HFFc6 (cell line): ENCODE data around the gene RPS6KL1. TPM values are rescaled to one million over a fixed set of nuclear protein-coding genes. Genes with fewer than 3 reads are reported as not detected.

ENCODE experiments used
- DNase-seq: peaks from one replicate; pipeline ENCODE4 v3.0.0-alpha.2; 2018
- H3K27ac Mint-ChIP-seq: 2 replicates; pipeline ENCODE4 v1.8.0; 2020; ENCODE audit warnings: mild to moderate bottlenecking, mixed read lengths
- H3K27me3 Mint-ChIP-seq: 2 replicates; pipeline ENCODE4 v1.8.0; 2021; ENCODE audit warnings: mild to moderate bottlenecking, moderate library complexity, mixed read lengths; ENCODE audit not compliant: insufficient read depth
- H3K36me3 Mint-ChIP-seq: 2 replicates; pipeline ENCODE4 v1.8.0; 2021; ENCODE audit warnings: low read depth, mixed read lengths
- H3K4me1 Mint-ChIP-seq: 2 replicates; pipeline ENCODE4 v1.8.0; 2020; ENCODE audit warnings: low read depth, mixed read lengths
- H3K4me3 Mint-ChIP-seq: 2 replicates; pipeline ENCODE4 v1.8.0; 2020; ENCODE audit warnings: mild to moderate bottlenecking, moderate library complexity, mixed read lengths
- H3K9me3 Mint-ChIP-seq: 2 replicates; pipeline ENCODE4 v1.8.0; 2020; ENCODE audit warnings: mild to moderate bottlenecking, mixed read lengths
- CTCF ChIP-seq: fragments of 200-600 bp; sonication (generic); IDR thresholded peaks from 2 replicates; pipeline ENCODE4 v1.5.0; 2021; ENCODE audit warnings: antibody characterized with exemption, mild to moderate bottlenecking
- total RNA-seq, 6 experiments: library from RNA; stranded (reverse); fragmentation: NEBNext Ultra II Directional; extraction: Animal tissue kit (Norgen Biotek cat#: 25700); gene quantifications; 2 replicates in 1 of 6; 3 replicates in 5 of 6; pipeline ENCODE4 v1.2.3, GENCODE V29; 2021

The RPS6KL1 gene
- total RNA-seq, 6 experiments from 2014 or later: 0.78 to 1.1 (median 1.0) TPM

- Mint-ChIP-seq H3K27me3 (no peaks in the 10 kb centered on the region; the same call in 1 of the 2 replicates), H3K4me1 (peaks cover 9% of the 10 kb centered on the region), H3K27ac (no peak overlapping the region), H3K36me3 (peaks cover 40% of the 10 kb centered on the region), H3K9me3 (no peaks in the 10 kb centered on the region), H3K4me3 (no peak overlapping the region)
- DNase-seq: no peak
- no peak for TF ChIP-seq CTCF
Measured at GRCh38 chr14:74896400-74896799, 26.7 kb downstream of the RPS6KL1 start.

- H3K36me3 Mint-ChIP-seq: peaks cover 27% of the 10 kb centered on the region
- no peak for TF ChIP-seq CTCF
- H3K27ac Mint-ChIP-seq: no peak overlapping the region
Measured at GRCh38 chr14:74893614-74894091, 29.4 kb downstream of the RPS6KL1 start.

GRCh38 chr14:74892745-74893144 lies 30.3 kb downstream of the RPS6KL1 start:
- TF ChIP-seq CTCF: no peak
- Mint-ChIP-seq H3K27ac (no peak overlapping the region), H3K27me3 (no peaks in the 10 kb centered on the region; the same call in 1 of the 2 replicates), H3K4me1 (peaks cover 25% of the 10 kb centered on the region), H3K9me3 (no peaks in the 10 kb centered on the region), H3K36me3 (peaks cover 23% of the 10 kb centered on the region), H3K4me3 (no peak overlapping the region)
- DNase-seq: no peak

More at GRCh38 chr14:74893614-74894091, 29.4 kb downstream of the RPS6KL1 start:
- Mint-ChIP-seq H3K4me1 (peaks cover 15% of the 10 kb centered on the region), H3K4me3 (no peak overlapping the region), H3K9me3 (no peaks in the 10 kb centered on the region), H3K27me3 (no peaks in the 10 kb centered on the region; the same call in 1 of the 2 replicates)
- DNase-seq: no peak

- Mint-ChIP-seq H3K4me3 (no peak overlapping the region), H3K36me3 (peaks cover 18% of the 10 kb centered on the region), H3K27me3 (no peaks in the 10 kb centered on the region; the same call in 1 of the 2 replicates), H3K9me3 (no peaks in the 10 kb centered on the region), H3K4me1 (peaks cover 27% of the 10 kb centered on the region), H3K27ac (peak overlapping the region; percentile 21; the same call in 1 of the 2 replicates)
- no peak for DNase-seq
- TF ChIP-seq CTCF: no peak
Measured at GRCh38 chr14:74891870-74892269, 31.2 kb downstream of the RPS6KL1 start.

- Mint-ChIP-seq H3K27ac (no peak overlapping the region), H3K4me3 (no peak overlapping the region), H3K4me1 (peaks cover 43% of the 10 kb centered on the region), H3K36me3 (peaks cover 16% of the 10 kb centered on the region), H3K27me3 (peaks cover 3% of the 10 kb centered on the region; the same call in 1 of the 2 replicates), H3K9me3 (no peaks in the 10 kb centered on the region)
- DNase-seq: no peak
- no peak for TF ChIP-seq CTCF
Measured at GRCh38 chr14:74890262-74890661, 32.8 kb downstream of the RPS6KL1 start.
